GM19324 (cell line): ENCODE measurements around the gene ACOX1.

Source experiments
- ATAC-seq: cut with Tn5 transposase; IDR thresholded peaks from one replicate; pipeline ENCODE4 v1.9.1; 2021; ENCODE audit warnings: mild to moderate bottlenecking, moderate library complexity; ENCODE audit not compliant: unreplicated experiment, low FRiP score

Gene ACOX1

GRCh38 chr17:75940727-75941441 lies 38.1 kb downstream of the ACOX1 start, which contains the start of gene FBF1:
FBF1 (minus strand) TSS chr17:75941042; CDS start chr17:75938149, 2,893 bp downstream.
- ATAC-seq, result peak; percentile 92

- ATAC-seq, result no peak
Observed at GRCh38 chr17:75937652-75938051, 41.3 kb downstream of the ACOX1 start.

- no peak for ATAC-seq
Observed at GRCh38 chr17:75933808-75934207, 45.2 kb downstream of the ACOX1 start.

- ATAC-seq, result no peak
Observed at GRCh38 chr17:75932852-75933251, 46.1 kb downstream of the ACOX1 start.

- ATAC-seq, result no peak
Observed at GRCh38 chr17:75931062-75931461, 47.9 kb downstream of the ACOX1 start.

GRCh38 chr17:75927286-75927922 lies 51.6 kb downstream of the ACOX1 start:
- ATAC-seq, result no peak

GRCh38 chr17:75926456-75926855 lies 52.5 kb downstream of the ACOX1 start:
- no peak for ATAC-seq

- ATAC-seq, result no peak
Observed at GRCh38 chr17:75925912-75926311, 53.1 kb downstream of the ACOX1 start.

GRCh38 chr17:75925103-75925502 lies 53.9 kb downstream of the ACOX1 start:
- ATAC-seq, result no peak

- ATAC-seq, result no peak
Observed at GRCh38 chr17:75922963-75923874, 55.7 kb downstream of the ACOX1 start.

GRCh38 chr17:75922173-75922961 lies 56.6 kb downstream of the ACOX1 start:
- ATAC-seq, result no peak

GRCh38 chr17:75921596-75921995 lies 57.4 kb downstream of the ACOX1 start:
- ATAC-seq, result no peak

- ATAC-seq, result no peak
Observed at GRCh38 chr17:75920045-75920560, 58.9 kb downstream of the ACOX1 start.

GRCh38 chr17:75919611-75920010 lies 59.4 kb downstream of the ACOX1 start:
- no peak for ATAC-seq

GRCh38 chr17:75917917-75918445 lies 61.0 kb downstream of the ACOX1 start:
- no peak for ATAC-seq

- ATAC-seq, result no peak
Observed at GRCh38 chr17:75917141-75917916, 61.6 kb downstream of the ACOX1 start.

- ATAC-seq, result no peak
Observed at GRCh38 chr17:75915268-75915667, 63.7 kb downstream of the ACOX1 start.

GRCh38 chr17:75914643-75915267 lies 64.2 kb downstream of the ACOX1 start:
- ATAC-seq, result no peak
